GM12878 (cell line): ENCODE results near the gene IFNA13. TPM values are rescaled to one million over a fixed set of nuclear protein-coding genes. Genes with fewer than 3 reads are reported as not detected.

Experiments
- ATAC-seq: fragments of 200-7000 bp; cut with Tn5 transposase; 3 replicates; pipeline ENCODE4 v1.9.1; 2020; ENCODE audit warnings: mild to moderate bottlenecking, moderate library complexity
- BruUV-seq: library from RNA; stranded (reverse); fragments of 400-500 nt; replicated peaks from 2 replicates; lab custom pipeline; 2021; lab: Mats Ljungman, UMichigan
- CTCF ChIA-PET: fragments of 300-600 bp; sonication (Branson Sonifier 250); formaldehyde crosslinking; extraction: SDS; loops from one replicate; lab custom pipeline; 2021; ENCODE audit warnings: inconsistent platforms; lab: Yijun Ruan, JAX
- POLR2A ChIA-PET: fragments of 350-600 bp; formaldehyde crosslinking; extraction: SDS; loops from one replicate; lab custom pipeline; 2021; ENCODE audit warnings: inconsistent platforms; lab: Charles Lee
- RAD21 ChIA-PET: fragments of 300-600 bp; sonication (Branson Sonifier 250); formaldehyde crosslinking; loops from one replicate; lab custom pipeline; 2023; ENCODE audit warnings: antibody characterized with exemption; ENCODE audit not compliant: unreplicated experiment; lab: Charles Lee
- SMC1A ChIA-PET: fragments of 300-600 bp; sonication (Branson Sonifier 250); formaldehyde crosslinking; loops from one replicate; lab custom pipeline; 2023; ENCODE audit not compliant: unreplicated experiment, uncharacterized antibody; lab: Charles Lee
- DNase-seq: peaks from one replicate; pipeline ENCODE4 v3.0.0-alpha.2; 2011; ENCODE audit warnings: low read depth, low spot score
- FAIRE-seq: peaks from 3 replicates; lab custom pipeline; 2011; peaks lifted over from hg19 to GRCh38; lab: Jason Lieb, UNC
- H2AFZ ChIP-seq: 2 replicates; pipeline ENCODE4 v1.6.0; 2011; ENCODE audit warnings: low read depth, low read length, control low read depth; ENCODE audit not compliant: control insufficient read depth
- H3K27ac ChIP-seq: 2 replicates; pipeline ENCODE4 v1.5.1; 2011; ENCODE audit warnings: control low read depth; ENCODE audit not compliant: control insufficient read depth, insufficient read depth
- H3K27me3 ChIP-seq, 2 experiments: replicated peaks in 1 of 2; 2 replicates each; pipeline versions ENCODE4 v1.6.0 to v1.6.1; 2011; ENCODE audit warnings: low read length in 1 of 2; ENCODE audit not compliant: control insufficient read depth in 2 of 2, insufficient read depth in 2 of 2
- H3K36me3 ChIP-seq, 2 experiments: 2 replicates each; pipeline ENCODE4 v1.5.1; 2011; ENCODE audit warnings: low read length in 1 of 2; ENCODE audit not compliant: control insufficient read depth in 2 of 2, insufficient read depth in 2 of 2
- H3K4me1 ChIP-seq: 2 replicates; pipeline ENCODE4 v1.6.1; 2011; ENCODE audit warnings: mild to moderate bottlenecking, low read length, moderate library complexity, mixed read lengths; ENCODE audit not compliant: control insufficient read depth, insufficient read depth
- H3K4me2 ChIP-seq: 2 replicates; pipeline ENCODE4 v1.6.0; 2011; ENCODE audit warnings: control low read depth; ENCODE audit not compliant: control insufficient read depth, insufficient read depth
- H3K4me3 ChIP-seq: fragments of 200-600 bp; sonication (generic); 2 replicates; pipeline ENCODE4 v1.5.1; 2016
- H3K79me2 ChIP-seq: 2 replicates; pipeline ENCODE4 v1.6.0; 2011; ENCODE audit warnings: low read length; ENCODE audit not compliant: control insufficient read depth, insufficient read depth
- H3K9ac ChIP-seq: 2 replicates; pipeline ENCODE4 v1.8.0; 2011; ENCODE audit warnings: low read length, control low read depth, mixed read lengths; ENCODE audit not compliant: control insufficient read depth, insufficient read depth
- H3K9me3 ChIP-seq: replicated peaks from 3 replicates; pipeline ENCODE4 v1.5.1; 2011; ENCODE audit warnings: mild to moderate bottlenecking, low read length; ENCODE audit not compliant: control insufficient read depth, insufficient read depth
- H4K20me1 ChIP-seq: 2 replicates; pipeline ENCODE4 v1.6.0; 2011; ENCODE audit not compliant: control insufficient read depth, insufficient read depth
- ETV6 ChIP-seq, 2 experiments: fragments of 450-650 bp in 1 of 2; IDR thresholded peaks in 1 of 2; conservative IDR thresholded peaks in 1 of 2; 2 replicates each; pipeline ENCODE4 v1.6.1; 2014; ENCODE audit warnings: antibody characterized with exemption in 1 of 2, borderline replicate concordance in 1 of 2, low read depth in 1 of 2, mild to moderate bottlenecking in 1 of 2, moderate library complexity in 1 of 2
- HDGF ChIP-seq: fragments of 450-650 bp; IDR thresholded peaks from 2 replicates; pipeline ENCODE4 v1.6.1; 2016; ENCODE audit warnings: antibody characterized with exemption
- RAD21 ChIP-seq: IDR thresholded peaks from 2 replicates; pipeline ENCODE4 v1.6.1; 2011; ENCODE audit warnings: mild to moderate bottlenecking, low read depth, low read length, moderate library complexity; ENCODE audit not compliant: insufficient read depth
- RAD51 ChIP-seq: fragments of 450-650 bp; IDR thresholded peaks from 2 replicates; pipeline ENCODE4 v1.6.1; 2016; ENCODE audit warnings: moderate library complexity, mild to moderate bottlenecking, inconsistent platforms
- SMAD1 ChIP-seq: fragments of 450-650 bp; IDR thresholded peaks from 2 replicates; pipeline ENCODE4 v1.6.1; 2018; ENCODE audit warnings: mild to moderate bottlenecking, low read depth; ENCODE audit not compliant: partially characterized antibody
- SMARCA5 ChIP-seq: fragments of 450-650 bp; IDR thresholded peaks from 2 replicates; pipeline ENCODE4 v1.6.1; 2017; ENCODE audit warnings: mild to moderate bottlenecking
- SREBF2 ChIP-seq: IDR thresholded peaks from 2 replicates; pipeline ENCODE4 v1.6.1; 2012; ENCODE audit warnings: mild to moderate bottlenecking, low read length
- YBX1 ChIP-seq: fragments of 450-650 bp; IDR thresholded peaks from 2 replicates; pipeline ENCODE4 v1.6.1; 2016; ENCODE audit warnings: antibody characterized with exemption
- ZNF207 ChIP-seq: fragments of 450-650 bp; IDR thresholded peaks from 2 replicates; pipeline ENCODE4 v1.6.1; 2014; ENCODE audit warnings: antibody characterized with exemption, mild to moderate bottlenecking, borderline replicate concordance
- WGBS: methylation state at CpG from one replicate; pipeline ENCODE4 v1.1.6; 2016; ENCODE audit warnings: low lambda C conversion rate; ENCODE audit not compliant: insufficient replicate concordance, insufficient coverage; ENCODE audit errors: missing lambda C conversion rate; 5-methylcytosine and 5-hydroxymethylcytosine counted together
- in situ Hi-C: fragments of 300-500 bp; cut with MboI; formaldehyde crosslinking; loops from 9 replicates; pipeline ENCODE4 v1.14.3; 2018; ENCODE audit warnings: mixed read lengths
- intact Hi-C: fragments of 100-400 bp; cut with micrococcal nuclease; formaldehyde crosslinking; loops from one replicate; pipeline ENCODE4 v1.14.2; 2022; ENCODE audit not compliant: unreplicated experiment
- polyA plus RNA-seq, 11 experiments: library from polyadenylated mRNA; depleted of rRNA in 4 of 11; unstranded in 6 of 11; stranded (reverse) in 5 of 11; fragments of >200 nt; fragmentation: Nextera tagmentation in 4 of 11; fragmentation: Illumina TruSeq in 1 of 11; extraction: Ambion mirVana in 4 of 11; extraction: Trizol in 1 of 11; gene quantifications; 1 replicate in 1 of 11; 2 replicates in 10 of 11; pipeline versions ENCODE4 v1.2.1 to v1.2.3, GENCODE V29; 2011 to 2016; ENCODE audit warnings: inconsistent platforms in 2 of 11, missing spikeins in 2 of 11, low read depth in 1 of 11
- total RNA-seq, 4 experiments: library from RNA; depleted of rRNA in 3 of 4; stranded (reverse); fragments of >200 nt in 3 of 4; fragmentation: Illumina TruSeq in 1 of 4; extraction: Trizol in 1 of 4; gene quantifications; 2 replicates each; pipeline versions ENCODE4 v1.2.1 to v1.2.3, GENCODE V29; 2013 to 2021
- TF ChIP-seq, protein P1 (sequence below): fragments of 150-350 bp; IDR thresholded peaks from 2 replicates; pipeline ENCODE4 v1.6.1; 2016; ENCODE audit warnings: low read depth, low read length
- TF ChIP-seq, protein P2 (sequence below): fragments of 450-650 bp; formaldehyde crosslinking; IDR thresholded peaks from 2 replicates; pipeline ENCODE4 v1.4.0; 2020; ENCODE audit warnings: mild to moderate bottlenecking, moderate library complexity
- TF ChIP-seq, protein P3 (sequence below): fragments of 450-650 bp; IDR thresholded peaks from 2 replicates; pipeline ENCODE4 v1.6.1; 2016; ENCODE audit warnings: mild to moderate bottlenecking
- TF ChIP-seq, protein P4 (sequence below): IDR thresholded peaks from 2 replicates; pipeline ENCODE4 v1.6.1; 2012; ENCODE audit warnings: low read length, inconsistent platforms

IFNA13 gene
- total and polyA plus RNA-seq, 10 of the 15 experiments (the other 5 are each of a cell fraction or from before 2014, with no cell fraction given): not detected

DNA sequence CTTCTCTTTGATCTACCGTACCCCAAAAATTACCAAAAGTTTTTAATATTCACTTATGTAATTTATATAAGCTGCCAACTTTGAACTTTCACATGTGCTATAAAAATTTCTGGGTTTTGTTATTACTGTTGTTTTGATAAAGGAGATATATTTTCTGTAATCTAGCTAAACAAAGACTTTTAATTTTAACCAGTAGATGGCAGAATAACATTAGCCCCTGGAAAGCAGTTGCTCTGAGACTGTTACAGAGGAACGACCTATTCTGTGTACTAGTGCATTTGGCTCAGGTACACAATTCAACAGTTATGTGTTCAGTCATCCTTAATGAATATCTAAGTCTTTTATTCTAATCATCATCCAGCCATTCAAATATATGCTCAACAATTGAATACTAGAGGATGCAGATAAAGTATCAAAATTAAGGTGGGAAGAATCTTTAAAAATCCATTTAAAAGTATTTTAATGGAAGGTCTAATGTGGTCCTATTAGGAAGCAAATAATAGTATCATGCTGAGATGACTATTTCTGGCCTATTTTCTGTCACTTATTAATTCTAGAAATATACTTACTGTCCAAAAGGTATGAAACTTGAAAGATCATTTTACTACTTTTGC lies 41.2 kb downstream of the IFNA13 start:
- Histone ChIP-seq H3K9ac (no peak overlapping the region), H4K20me1 (peaks cover 5% of the 10 kb centered on the region; the same call in 1 of the 2 replicates), H3K4me2 (no peak overlapping the region), H3K36me3 (peaks cover 0 to 22% of the 10 kb centered on the region in 2 experiments; a peak in 2 of 4 replicates), H3K27ac (no peak overlapping the region), H3K27me3 (no peaks in the 10 kb centered on the region), H3K9me3 (no peaks in the 10 kb centered on the region), H3K4me3 (no peak overlapping the region), H3K79me2 (peaks cover 37% of the 10 kb centered on the region), H2AFZ (no peak overlapping the region), H3K4me1 (peaks cover 2% of the 10 kb centered on the region)
- ChIA-PET SMC1A (interaction anchor here (0.7 to 7.4 kb wide), 42 partner anchors 8 to 477 kb away, joined by 3 to 116 read pairs (median 6); partner anchors contain the start of genes IFNA8 and KLHL9), CTCF (interaction anchor here (0.6 to 6.5 kb wide), 61 partner anchors 8 to 468 kb away, joined by 3 to 168 read pairs (median 5); partner anchors contain the start of genes IFNA2, IFNA8 and KLHL9), RAD21 (interaction anchor here (0.8 to 5.0 kb wide), 33 partner anchors 8 to 485 kb away, joined by 3 to 86 read pairs (median 4); partner anchors contain the start of gene KLHL9), POLR2A (interaction anchor here (1.1 to 1.2 kb wide), 2 partner anchors 74 to 76 kb away, joined by 3 to 4 read pairs; no protein-coding TSS in a partner anchor)
- no TSS peak for BruUV-seq
- intact Hi-C loops (loop anchor here (1.0 kb wide), 3 partner anchors 70 to 129 kb away; no protein-coding TSS in a partner anchor), in situ Hi-C loops (loop anchor here (10.0 kb wide), 1 partner anchor 128 kb away; no protein-coding TSS in a partner anchor)
- ATAC-seq: peak; percentile 89
- DNase-seq: peak; percentile 32
- peak; percentile 49 for FAIRE-seq
- 23% methylated on average over 2 of the region's 2 CpGs for WGBS
- TF ChIP-seq RAD51 (no peak), HDGF (no peak), RAD21 (peak; percentile 95), SMAD1 (no peak), YBX1 (no peak), ZNF207 (no peak), ETV6 (conservative IDR thresholded peaks at IDR 0.05 in 1 of 2, IDR thresholded peaks at IDR 0.05 in 1 of 2; ENCODE audit: borderline replicate concordance in 1 of 2, low read depth in 1 of 2) (no peak), SREBF2 (no peak), SMARCA5 (no peak)
- TF ChIP-seq, protein P1, sequence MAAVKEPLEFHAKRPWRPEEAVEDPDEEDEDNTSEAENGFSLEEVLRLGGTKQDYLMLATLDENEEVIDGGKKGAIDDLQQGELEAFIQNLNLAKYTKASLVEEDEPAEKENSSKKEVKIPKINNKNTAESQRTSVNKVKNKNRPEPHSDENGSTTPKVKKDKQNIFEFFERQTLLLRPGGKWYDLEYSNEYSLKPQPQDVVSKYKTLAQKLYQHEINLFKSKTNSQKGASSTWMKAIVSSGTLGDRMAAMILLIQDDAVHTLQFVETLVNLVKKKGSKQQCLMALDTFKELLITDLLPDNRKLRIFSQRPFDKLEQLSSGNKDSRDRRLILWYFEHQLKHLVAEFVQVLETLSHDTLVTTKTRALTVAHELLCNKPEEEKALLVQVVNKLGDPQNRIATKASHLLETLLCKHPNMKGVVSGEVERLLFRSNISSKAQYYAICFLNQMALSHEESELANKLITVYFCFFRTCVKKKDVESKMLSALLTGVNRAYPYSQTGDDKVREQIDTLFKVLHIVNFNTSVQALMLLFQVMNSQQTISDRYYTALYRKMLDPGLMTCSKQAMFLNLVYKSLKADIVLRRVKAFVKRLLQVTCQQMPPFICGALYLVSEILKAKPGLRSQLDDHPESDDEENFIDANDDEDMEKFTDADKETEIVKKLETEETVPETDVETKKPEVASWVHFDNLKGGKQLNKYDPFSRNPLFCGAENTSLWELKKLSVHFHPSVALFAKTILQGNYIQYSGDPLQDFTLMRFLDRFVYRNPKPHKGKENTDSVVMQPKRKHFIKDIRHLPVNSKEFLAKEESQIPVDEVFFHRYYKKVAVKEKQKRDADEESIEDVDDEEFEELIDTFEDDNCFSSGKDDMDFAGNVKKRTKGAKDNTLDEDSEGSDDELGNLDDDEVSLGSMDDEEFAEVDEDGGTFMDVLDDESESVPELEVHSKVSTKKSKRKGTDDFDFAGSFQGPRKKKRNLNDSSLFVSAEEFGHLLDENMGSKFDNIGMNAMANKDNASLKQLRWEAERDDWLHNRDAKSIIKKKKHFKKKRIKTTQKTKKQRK: no peak
- TF ChIP-seq, protein P2, sequence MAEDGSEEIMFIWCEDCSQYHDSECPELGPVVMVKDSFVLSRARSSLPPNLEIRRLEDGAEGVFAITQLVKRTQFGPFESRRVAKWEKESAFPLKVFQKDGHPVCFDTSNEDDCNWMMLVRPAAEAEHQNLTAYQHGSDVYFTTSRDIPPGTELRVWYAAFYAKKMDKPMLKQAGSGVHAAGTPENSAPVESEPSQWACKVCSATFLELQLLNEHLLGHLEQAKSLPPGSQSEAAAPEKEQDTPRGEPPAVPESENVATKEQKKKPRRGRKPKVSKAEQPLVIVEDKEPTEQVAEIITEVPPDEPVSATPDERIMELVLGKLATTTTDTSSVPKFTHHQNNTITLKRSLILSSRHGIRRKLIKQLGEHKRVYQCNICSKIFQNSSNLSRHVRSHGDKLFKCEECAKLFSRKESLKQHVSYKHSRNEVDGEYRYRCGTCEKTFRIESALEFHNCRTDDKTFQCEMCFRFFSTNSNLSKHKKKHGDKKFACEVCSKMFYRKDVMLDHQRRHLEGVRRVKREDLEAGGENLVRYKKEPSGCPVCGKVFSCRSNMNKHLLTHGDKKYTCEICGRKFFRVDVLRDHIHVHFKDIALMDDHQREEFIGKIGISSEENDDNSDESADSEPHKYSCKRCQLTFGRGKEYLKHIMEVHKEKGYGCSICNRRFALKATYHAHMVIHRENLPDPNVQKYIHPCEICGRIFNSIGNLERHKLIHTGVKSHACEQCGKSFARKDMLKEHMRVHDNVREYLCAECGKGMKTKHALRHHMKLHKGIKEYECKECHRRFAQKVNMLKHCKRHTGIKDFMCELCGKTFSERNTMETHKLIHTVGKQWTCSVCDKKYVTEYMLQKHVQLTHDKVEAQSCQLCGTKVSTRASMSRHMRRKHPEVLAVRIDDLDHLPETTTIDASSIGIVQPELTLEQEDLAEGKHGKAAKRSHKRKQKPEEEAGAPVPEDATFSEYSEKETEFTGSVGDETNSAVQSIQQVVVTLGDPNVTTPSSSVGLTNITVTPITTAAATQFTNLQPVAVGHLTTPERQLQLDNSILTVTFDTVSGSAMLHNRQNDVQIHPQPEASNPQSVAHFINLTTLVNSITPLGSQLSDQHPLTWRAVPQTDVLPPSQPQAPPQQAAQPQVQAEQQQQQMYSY: no peak
- TF ChIP-seq, protein P3, sequence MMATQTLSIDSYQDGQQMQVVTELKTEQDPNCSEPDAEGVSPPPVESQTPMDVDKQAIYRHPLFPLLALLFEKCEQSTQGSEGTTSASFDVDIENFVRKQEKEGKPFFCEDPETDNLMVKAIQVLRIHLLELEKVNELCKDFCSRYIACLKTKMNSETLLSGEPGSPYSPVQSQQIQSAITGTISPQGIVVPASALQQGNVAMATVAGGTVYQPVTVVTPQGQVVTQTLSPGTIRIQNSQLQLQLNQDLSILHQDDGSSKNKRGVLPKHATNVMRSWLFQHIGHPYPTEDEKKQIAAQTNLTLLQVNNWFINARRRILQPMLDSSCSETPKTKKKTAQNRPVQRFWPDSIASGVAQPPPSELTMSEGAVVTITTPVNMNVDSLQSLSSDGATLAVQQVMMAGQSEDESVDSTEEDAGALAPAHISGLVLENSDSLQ: no peak
- TF ChIP-seq, protein P4, sequence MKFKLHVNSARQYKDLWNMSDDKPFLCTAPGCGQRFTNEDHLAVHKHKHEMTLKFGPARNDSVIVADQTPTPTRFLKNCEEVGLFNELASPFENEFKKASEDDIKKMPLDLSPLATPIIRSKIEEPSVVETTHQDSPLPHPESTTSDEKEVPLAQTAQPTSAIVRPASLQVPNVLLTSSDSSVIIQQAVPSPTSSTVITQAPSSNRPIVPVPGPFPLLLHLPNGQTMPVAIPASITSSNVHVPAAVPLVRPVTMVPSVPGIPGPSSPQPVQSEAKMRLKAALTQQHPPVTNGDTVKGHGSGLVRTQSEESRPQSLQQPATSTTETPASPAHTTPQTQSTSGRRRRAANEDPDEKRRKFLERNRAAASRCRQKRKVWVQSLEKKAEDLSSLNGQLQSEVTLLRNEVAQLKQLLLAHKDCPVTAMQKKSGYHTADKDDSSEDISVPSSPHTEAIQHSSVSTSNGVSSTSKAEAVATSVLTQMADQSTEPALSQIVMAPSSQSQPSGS: 0 out of 2 replicates have a peak, but pooled peaks have one; percentile 23
